Cardiac fibroblast (primary cell): Measurements from ENCODE around the gene KCNC1.

Experiments used
- DNase-seq, 2 donors: peaks; one replicate each; pipeline versions ENCODE4 v3.0.0 to v3.0.0-alpha.2; 2010; ENCODE audit warnings: low read depth in 2 of 2
- H3K4me3 ChIP-seq, 2 donors: replicated peaks in 1 of 2; 1 replicate in 1 of 2; 2 replicates in 1 of 2; pipeline ENCODE4 v1.5.1; 2011; ENCODE audit warnings: low read depth in 2 of 2, low read length in 2 of 2, mild to moderate bottlenecking in 2 of 2, moderate library complexity in 1 of 2
- TF ChIP-seq, protein P1 (sequence below): IDR thresholded peaks from one replicate; pipeline ENCODE4 v1.5.1; 2011; ENCODE audit warnings: low read depth, mild to moderate bottlenecking, low read length, inconsistent platforms

The KCNC1 gene

DNA sequence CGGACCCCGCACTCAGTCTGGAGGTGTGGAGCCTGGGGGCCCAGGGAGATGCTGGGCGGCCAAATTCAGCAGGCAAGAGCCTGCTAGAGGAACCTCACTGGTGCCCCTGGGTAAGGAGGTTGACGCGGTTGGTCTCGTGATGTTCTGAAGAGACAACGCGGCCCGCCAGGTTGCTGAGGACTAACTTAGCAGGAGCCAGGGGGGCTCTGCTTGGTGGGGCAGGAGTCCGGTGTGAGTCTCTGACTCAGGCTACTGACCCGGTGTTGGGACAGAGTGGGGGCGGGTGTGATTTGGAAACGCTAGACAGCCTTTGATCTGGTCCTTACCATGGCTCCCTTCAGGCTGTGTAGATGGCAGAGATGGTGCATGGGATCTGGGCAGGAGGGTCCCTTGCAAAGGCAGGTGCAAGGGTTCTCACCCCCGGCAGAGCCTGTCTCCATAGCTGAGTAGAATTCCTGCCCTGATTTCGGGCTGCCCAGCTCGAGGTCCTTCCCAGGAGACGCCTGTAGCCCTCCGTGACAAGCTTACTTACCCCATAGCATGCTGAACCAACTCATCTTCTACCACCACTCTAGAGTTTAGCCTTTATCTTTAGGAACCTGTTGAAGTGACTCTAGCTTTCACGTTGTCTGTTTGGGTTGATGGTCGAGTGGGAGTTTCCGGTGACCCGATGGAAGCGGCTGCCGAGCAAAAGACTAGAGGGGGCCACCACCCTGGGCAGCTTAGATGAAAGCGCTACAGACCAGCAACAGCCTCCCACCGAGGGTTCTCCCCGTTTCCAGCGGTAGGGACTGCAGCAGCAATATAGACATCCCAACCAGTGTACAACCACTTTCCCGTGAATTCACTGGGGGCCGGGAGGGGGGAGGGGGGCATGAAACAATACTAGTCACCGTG is 38.4 kb downstream of the KCNC1 start:
- no peak overlapping the region for H3K4me3 ChIP-seq
- TF ChIP-seq, protein P1, sequence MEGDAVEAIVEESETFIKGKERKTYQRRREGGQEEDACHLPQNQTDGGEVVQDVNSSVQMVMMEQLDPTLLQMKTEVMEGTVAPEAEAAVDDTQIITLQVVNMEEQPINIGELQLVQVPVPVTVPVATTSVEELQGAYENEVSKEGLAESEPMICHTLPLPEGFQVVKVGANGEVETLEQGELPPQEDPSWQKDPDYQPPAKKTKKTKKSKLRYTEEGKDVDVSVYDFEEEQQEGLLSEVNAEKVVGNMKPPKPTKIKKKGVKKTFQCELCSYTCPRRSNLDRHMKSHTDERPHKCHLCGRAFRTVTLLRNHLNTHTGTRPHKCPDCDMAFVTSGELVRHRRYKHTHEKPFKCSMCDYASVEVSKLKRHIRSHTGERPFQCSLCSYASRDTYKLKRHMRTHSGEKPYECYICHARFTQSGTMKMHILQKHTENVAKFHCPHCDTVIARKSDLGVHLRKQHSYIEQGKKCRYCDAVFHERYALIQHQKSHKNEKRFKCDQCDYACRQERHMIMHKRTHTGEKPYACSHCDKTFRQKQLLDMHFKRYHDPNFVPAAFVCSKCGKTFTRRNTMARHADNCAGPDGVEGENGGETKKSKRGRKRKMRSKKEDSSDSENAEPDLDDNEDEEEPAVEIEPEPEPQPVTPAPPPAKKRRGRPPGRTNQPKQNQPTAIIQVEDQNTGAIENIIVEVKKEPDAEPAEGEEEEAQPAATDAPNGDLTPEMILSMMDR = no peak
- no peak for DNase-seq

- H3K4me3 ChIP-seq = no peak overlapping the region
- no peak for DNase-seq
- TF ChIP-seq, protein P1 = no peak
Measured at GRCh38 chr11:17773674-17774073, 39.1 kb downstream of the KCNC1 start.

DNA sequence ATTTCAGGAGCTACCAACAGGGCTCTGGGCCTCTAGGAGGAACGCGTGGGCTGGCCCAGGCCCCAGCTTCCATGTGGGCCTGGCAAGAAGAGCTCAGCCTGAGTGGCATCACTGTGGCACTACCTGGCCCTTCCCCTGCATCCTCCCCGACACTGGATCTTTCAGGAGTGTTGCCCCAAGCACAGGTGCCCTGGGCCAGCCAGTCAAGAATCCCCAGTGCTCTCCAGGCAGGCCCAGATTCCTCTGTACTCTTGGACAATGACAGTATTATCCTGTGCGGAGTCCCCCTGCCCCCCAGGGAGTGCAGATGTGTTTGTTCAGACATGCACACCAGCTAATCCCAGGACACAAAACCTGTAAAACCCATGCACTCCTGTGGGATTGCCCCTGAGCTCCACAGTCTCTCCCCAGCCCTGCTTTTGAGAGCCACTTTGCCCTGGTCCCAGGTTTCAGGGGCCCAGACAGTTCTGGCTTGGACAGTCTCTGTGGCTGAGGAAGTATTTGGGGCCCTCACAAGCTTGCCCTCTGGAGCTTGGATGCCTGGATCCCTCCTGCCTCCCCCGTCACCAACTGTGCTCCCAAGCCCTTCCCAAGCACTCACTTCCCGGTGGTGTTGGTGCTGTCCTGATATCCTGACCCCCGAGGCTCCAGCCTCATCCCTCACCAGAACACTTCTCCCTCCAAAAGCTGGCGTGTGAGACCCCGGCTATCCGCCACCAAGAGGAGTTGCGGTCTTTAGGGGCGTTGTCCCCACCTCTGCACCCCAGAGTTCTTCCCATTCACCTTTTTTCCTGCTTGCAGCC is 39.9 kb downstream of the KCNC1 start:
- TF ChIP-seq, protein P1 = no peak
- H3K4me3 ChIP-seq = no peak overlapping the region
- no peak for DNase-seq

- TF ChIP-seq, protein P1 = no peak
- no peak for DNase-seq
- no peak overlapping the region for H3K4me3 ChIP-seq
Measured at GRCh38 chr11:17775035-17775348, 40.4 kb downstream of the KCNC1 start.

- TF ChIP-seq, protein P1 = no peak
- DNase-seq = no peak
- H3K4me3 ChIP-seq = no peak overlapping the region
Measured at GRCh38 chr11:17775507-17776211, 41.1 kb downstream of the KCNC1 start.

- no peak for DNase-seq
- no peak overlapping the region for H3K4me3 ChIP-seq
- TF ChIP-seq, protein P1 = no peak
Measured at GRCh38 chr11:17776212-17776875, 41.8 kb downstream of the KCNC1 start.
